Kidney (tissue), 14 donors: ENCODE data around the gene INSYN2B. TPM values are rescaled to one million over a fixed set of nuclear protein-coding genes. Genes with fewer than 3 reads are reported as not detected.

Source experiments
- DNase-seq, 5 donors: peaks; one replicate each; pipeline ENCODE4 v3.0.0-alpha.2; 2013 to 2020
- FAIRE-seq: peaks from 2 replicates; lab custom pipeline; 2012; peaks lifted over from hg19 to GRCh38; lab: Jason Lieb, UNC
- H3K27ac ChIP-seq, 2 donors: one replicate each; pipeline ENCODE4 v1.7.0; 2013; ENCODE audit warnings: low read depth in 2 of 2, low read length in 2 of 2, inconsistent platforms in 1 of 2
- H3K27me3 ChIP-seq: one replicate; pipeline ENCODE4 v1.7.1; 2013; ENCODE audit warnings: low read length, inconsistent platforms; ENCODE audit not compliant: control insufficient read depth, insufficient read depth
- H3K36me3 ChIP-seq, 3 donors: one replicate each; pipeline versions ENCODE4 v1.7.0 to v1.7.1; 2013; ENCODE audit warnings: low read length in 3 of 3, control low read depth in 1 of 3, inconsistent platforms in 1 of 3; ENCODE audit not compliant: insufficient read depth in 3 of 3, control insufficient read depth in 2 of 3
- H3K4me1 ChIP-seq, 3 donors: one replicate each; pipeline versions ENCODE4 v1.7.0 to v1.7.1; 2013; ENCODE audit warnings: low read length in 3 of 3, inconsistent platforms in 1 of 3, low read depth in 1 of 3; ENCODE audit not compliant: control insufficient read depth in 2 of 3, insufficient read depth in 2 of 3
- H3K4me3 ChIP-seq, 3 donors: one replicate each; pipeline versions ENCODE4 v1.7.0 to v1.8.1; 2013; ENCODE audit warnings: low read length in 3 of 3, control low read depth in 1 of 3, inconsistent platforms in 1 of 3
- H3K9ac ChIP-seq, 3 donors: one replicate each; pipeline versions ENCODE4 v1.7.0 to v1.7.1; 2013; ENCODE audit warnings: low read length in 3 of 3, control low read depth in 1 of 3, inconsistent platforms in 1 of 3
- H3K9me3 ChIP-seq, 3 donors: one replicate each; pipeline versions ENCODE4 v1.7.0 to v1.7.1; 2013; ENCODE audit warnings: low read length in 3 of 3, control low read depth in 1 of 3, inconsistent platforms in 1 of 3; ENCODE audit not compliant: control insufficient read depth in 2 of 3, insufficient read depth in 1 of 3
- intact Hi-C: fragments of 100-400 bp; cut with DNase I; formaldehyde crosslinking; loops from one replicate; pipeline ENCODE4 v1.11.1; 2022
- polyA plus RNA-seq: library from polyadenylated mRNA; stranded (reverse); fragments of 350-450 nt; fragmentation: Illumina TruSeq; extraction: RNeasy Lipid Tissue Mini Kit (QIAGEN cat#74804); gene quantifications from one replicate; pipeline ENCODE4 v1.2.3, GENCODE V29; 2014; ENCODE audit warnings: low read depth, low replicate concordance; ENCODE audit not compliant: insufficient read depth
- total RNA-seq: library from RNA; stranded (reverse); fragmentation: NEBNext Ultra II Directional; extraction: Animal tissue kit (Norgen Biotek cat#: 25700); gene quantifications from one replicate; pipeline ENCODE4 v1.2.1, GENCODE V29; 2021
- TF ChIP-seq, protein P1 (sequence below): IDR thresholded peaks from 3 replicates; pipeline ENCODE4 v1.5.1; 2012; ENCODE audit warnings: mild to moderate bottlenecking, moderate library complexity, borderline replicate concordance; ENCODE audit not compliant: insufficient read depth; ENCODE audit errors: extremely low read depth
- donor health status: control.
- donor health status: control.
- donor health status: control.
- donor health status: control.
- donor health status: control.
- donor health status: DM: yes; HTN: yes; CAD: no.
- donor health status: Normal renal cell carcinoma (clear cell type).

Gene INSYN2B
- total and polyA plus RNA-seq, 2 donors from 2014 or later, result 0.28 TPM; not detected in 1

GRCh38 chr5:169945831-169946261 lies 34.4 kb downstream of the INSYN2B start:
- no peak for FAIRE-seq
- Histone ChIP-seq H3K36me3 (no peaks in the 10 kb centered on the region), H3K9me3 (no peaks in the 10 kb centered on the region), H3K4me3 (no peak overlapping the region), H3K27ac (no peak overlapping the region), H3K4me1 (no peaks in the 10 kb centered on the region), H3K9ac (no peak overlapping the region), H3K27me3 (no peaks in the 10 kb centered on the region)
- DNase-seq, result peak; percentile 36 to 86 (median 44)
- intact Hi-C loops, result no loop called here
- TF ChIP-seq, protein P1, sequence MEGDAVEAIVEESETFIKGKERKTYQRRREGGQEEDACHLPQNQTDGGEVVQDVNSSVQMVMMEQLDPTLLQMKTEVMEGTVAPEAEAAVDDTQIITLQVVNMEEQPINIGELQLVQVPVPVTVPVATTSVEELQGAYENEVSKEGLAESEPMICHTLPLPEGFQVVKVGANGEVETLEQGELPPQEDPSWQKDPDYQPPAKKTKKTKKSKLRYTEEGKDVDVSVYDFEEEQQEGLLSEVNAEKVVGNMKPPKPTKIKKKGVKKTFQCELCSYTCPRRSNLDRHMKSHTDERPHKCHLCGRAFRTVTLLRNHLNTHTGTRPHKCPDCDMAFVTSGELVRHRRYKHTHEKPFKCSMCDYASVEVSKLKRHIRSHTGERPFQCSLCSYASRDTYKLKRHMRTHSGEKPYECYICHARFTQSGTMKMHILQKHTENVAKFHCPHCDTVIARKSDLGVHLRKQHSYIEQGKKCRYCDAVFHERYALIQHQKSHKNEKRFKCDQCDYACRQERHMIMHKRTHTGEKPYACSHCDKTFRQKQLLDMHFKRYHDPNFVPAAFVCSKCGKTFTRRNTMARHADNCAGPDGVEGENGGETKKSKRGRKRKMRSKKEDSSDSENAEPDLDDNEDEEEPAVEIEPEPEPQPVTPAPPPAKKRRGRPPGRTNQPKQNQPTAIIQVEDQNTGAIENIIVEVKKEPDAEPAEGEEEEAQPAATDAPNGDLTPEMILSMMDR, result no peak

DNA sequence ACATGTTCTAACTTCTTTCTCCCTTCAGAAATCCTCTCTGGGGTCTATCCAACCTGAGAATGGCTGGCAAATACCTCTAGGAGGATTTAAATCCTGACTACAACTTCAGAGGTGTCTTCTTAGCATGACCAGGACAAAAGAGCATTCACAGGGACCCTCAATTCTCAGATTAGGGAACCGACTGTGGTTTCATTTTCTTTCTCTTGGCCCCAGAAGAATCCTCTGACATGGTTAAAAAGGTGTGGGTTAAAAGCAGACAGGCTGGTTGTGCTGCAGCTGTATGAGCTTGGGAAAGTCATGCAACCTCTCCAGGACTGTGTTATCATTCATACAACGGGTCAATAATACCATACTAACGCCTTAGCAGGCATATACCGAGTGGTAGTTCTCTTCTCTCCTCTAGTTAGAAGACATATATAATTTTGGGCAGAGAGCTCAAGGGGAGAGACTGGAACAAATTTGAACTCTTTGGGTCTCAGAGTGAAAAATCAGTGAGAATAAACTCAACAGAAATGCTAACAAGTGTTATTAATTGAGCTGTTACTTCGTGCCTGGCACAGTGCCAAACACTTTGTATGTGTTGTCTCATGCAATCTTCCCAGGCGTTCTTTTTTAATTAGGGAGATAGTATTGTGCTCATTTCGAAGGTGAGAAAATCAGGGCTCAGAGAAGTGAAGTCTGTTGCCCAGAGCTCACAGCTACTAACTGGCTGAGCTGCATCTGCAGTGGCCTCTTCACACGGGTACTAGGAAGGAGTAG lies 35.2 kb downstream of the INSYN2B start:
- TF ChIP-seq, protein P1, result no peak
- Histone ChIP-seq H3K27me3 (no peaks in the 10 kb centered on the region), H3K36me3 (no peaks in the 10 kb centered on the region), H3K4me1 (no peaks in the 10 kb centered on the region), H3K9ac (no peak overlapping the region), H3K4me3 (no peak overlapping the region), H3K9me3 (no peaks in the 10 kb centered on the region), H3K27ac (no peak overlapping the region)
- FAIRE-seq (no peak), DNase-seq (no peak)
- intact Hi-C loops, result no loop called here

DNA sequence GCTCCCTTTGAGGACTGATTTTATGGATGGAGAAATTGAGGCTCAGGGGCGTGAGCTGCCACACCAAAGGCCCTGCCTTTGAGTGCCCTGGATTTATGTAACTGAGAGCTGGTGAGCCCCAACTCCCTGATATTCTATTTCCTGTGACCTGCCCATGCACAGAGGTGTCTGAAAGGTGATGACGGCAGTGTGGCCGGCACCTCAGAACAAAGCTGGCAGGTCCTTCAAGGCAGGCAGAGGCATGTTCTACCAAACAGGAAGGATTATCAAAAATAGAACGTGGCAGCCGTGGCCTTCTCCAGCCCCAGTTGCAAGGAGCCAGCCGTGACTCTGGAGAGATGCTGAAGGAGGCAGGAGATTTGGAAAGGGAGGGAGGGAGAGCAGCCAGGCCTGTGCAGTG lies 36.2 kb downstream of the INSYN2B start:
- intact Hi-C loops, result no loop called here
- FAIRE-seq, result no peak
- no peaks in the 10 kb centered on the region for H3K9me3 ChIP-seq

More for the DNA sequence above, 36.2 kb downstream of the INSYN2B start:
- Histone ChIP-seq H3K4me3 (no peak overlapping the region), H3K36me3 (no peaks in the 10 kb centered on the region), H3K27me3 (no peaks in the 10 kb centered on the region), H3K27ac (no peak overlapping the region), H3K4me1 (no peaks in the 10 kb centered on the region), H3K9ac (no peak overlapping the region)
- no peak for DNase-seq
- TF ChIP-seq, protein P1, result no peak
